NB4 (cell line): ENCODE results near the gene UBE2L5.

Experiments used
- CTCF ChIP-seq: IDR thresholded peaks from one replicate; pipeline ENCODE4 v1.5.1; 2012; ENCODE audit warnings: low read depth, low read length
- POLR2A ChIP-seq: IDR thresholded peaks from 2 replicates; pipeline ENCODE4 v1.6.1; 2011; ENCODE audit warnings: mild to moderate bottlenecking; ENCODE audit not compliant: insufficient read length; ENCODE audit errors: extremely low read depth

- TF ChIP-seq POLR2A (no peak), CTCF (no peak)
These were observed 30.2 kb upstream of the UBE2L5 start for GRCh38 chr13:30391956-30392680.
